ENCODE data around the gene CCDC187.

Gene CCDC187

DNA sequence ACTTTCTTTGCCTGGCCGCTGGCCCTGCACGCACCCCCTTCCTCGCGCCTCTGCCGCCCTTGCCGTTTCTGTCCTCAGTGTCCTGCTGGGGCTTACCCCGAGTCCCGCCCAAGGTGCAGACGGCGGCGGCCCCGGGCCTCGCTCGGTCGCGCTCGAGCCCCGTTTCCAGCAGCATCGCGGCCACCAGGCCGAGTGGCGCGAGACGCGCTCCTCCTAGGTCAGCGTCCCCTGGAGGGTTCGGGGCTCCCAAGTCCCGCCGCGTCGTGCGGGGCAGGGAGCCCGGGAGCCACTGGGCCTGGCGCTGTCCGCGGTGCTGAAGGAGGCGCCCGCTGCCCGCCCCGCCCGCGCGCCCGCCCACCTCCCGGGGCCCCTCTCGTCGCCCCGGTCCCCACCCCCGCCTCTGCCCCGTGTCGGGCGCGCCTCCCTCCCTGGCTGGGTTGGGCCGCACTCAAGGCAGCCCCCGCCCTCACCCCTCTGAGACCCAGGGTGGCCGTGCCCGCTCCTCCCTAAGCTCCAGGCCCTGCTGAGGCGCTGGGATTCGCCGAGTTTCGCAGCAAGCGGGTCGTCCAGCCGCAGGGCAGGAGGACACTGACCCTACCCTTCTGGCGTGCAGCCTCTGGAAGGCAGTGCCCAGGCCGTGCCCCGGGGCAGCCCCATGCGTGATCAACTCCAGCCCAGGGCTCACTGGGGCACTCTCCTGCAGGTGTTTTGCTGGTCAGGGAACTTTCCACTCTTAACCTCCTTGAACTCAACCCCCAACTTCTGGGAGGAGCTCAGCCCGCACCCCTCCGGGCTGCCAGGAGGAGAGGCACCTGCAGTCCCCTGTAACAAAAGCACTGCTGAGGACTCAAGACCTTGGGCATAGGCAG is 98.8 kb downstream of the CCDC187 start, which contains the start of gene LHX3:
Gene LHX3 (minus strand): TSS at position 291 of the 869 bp plus-strand sequence. CDS start 116 bp downstream, at position 175.
- DNase-seq (ENCODE audit: low spot score) = no peak

DNA sequence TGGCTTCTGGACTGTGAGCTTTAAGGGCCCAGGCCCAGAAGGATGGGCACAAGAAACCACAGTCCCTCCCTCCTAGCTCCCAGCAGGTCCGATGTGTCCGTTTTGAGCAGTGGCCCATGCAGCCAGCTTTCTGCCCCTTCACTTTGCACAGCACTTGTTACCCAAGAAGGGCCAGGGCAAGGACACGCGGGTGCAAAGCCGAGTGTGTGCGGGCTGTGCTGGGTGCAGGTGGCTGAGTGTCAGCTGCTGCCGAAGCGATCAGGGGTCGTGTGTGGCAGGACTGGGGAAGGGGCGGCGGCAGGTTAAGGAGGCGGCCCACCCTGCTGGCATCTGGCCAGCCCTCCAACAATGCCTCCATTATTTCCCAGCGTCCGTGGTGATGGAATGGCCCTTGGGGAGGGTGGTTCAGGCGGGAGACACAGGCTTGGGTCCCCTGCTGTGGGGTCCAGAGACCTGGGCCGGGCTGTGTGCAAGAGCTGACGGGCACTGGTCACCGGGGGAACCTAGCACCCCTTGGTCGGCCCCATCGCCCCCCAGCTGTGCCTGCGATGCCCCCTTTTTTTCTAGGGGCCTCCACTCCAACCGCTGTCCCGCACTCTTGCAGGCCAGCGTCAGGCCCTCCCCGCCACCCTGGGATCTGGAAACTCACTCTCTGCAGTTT is 99.6 kb downstream of the CCDC187 start:
- DNase-seq (ENCODE audit: low spot score) = no peak

DNA sequence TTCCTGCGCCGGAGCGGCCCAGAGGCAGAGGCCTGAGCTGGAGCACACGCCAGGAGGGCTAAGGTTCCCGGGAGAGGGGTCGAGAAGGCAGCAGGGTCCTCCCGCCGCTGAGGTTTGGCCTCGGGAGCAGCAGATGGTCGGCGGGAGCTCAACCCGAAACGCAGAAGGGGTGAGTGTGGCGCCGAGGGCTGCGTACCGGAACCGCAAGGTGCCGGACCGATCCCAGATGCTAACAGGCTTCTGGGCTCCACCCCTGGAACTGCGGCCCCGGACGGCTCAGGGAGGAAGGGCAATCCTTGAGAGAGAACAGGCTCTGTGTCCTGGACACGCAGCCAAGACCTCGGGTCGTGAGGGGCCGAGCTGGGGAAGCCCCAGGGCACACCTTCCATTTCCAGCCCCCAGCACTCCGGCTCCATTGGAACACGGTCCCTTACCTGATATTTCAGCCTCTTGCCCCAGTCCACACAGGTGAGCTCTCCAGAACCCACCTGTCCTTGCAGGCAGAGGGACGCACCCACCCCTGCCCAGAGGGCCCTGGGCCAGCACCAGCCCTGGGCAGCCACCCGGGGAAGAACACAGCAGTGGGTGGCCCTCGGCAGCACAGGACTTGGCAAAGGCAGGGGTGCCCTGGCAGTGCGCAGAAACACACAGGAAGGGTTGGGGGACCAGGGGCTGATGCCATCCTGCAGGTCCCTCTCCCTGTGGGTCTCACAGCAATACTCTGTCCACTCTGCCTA is 100.3 kb downstream of the CCDC187 start:
- no peak for DNase-seq (ENCODE audit: low spot score)

DNA sequence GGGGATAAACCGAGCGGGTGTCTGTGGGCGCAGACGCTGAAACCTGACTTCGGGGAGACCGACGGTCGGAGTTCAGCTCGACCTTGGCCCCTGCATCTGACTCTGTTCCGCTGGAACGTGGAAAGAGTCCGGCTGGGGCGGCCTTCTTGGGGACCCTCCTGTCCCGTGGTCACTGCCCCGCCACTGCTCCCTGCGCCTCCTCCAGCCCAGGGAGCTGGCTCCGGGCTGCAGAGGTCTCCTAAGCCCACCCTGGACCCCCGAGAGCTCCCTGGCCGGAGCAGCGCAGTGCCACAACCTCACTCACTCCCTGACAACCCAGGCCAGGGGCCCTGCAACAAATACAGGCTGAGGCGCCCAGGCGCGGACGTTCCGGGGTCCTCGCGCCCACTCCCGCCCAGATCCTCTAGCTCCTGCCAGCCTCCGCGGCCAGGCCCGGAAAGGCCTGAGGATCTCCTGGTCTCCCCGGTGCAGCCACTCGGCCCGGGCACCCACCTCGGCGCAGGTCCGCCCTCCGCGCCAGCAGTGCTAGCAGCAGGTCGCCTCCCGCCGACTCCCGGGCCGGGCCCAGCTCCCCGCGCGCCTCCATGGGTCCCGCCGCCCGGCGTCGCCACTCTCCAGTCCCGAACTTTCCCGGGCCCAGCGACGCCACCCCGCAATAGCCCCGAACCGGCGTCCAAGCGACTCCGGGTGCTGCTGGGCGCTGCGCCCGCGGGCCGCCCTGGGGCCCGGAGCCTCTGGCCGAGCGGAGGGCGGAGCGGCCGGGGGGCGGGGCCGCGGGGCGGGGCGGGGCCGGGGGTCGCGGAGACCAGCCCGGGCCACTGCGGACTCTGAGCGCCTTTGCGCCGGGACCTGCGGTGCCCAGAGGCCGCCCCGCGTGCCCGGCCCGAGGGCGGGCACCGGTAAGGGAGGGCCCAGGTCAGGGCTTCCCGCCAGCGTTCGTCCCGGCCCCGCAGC is 101.2 kb downstream of the CCDC187 start:
- DNase-seq (ENCODE audit: low spot score) = no peak

DNA sequence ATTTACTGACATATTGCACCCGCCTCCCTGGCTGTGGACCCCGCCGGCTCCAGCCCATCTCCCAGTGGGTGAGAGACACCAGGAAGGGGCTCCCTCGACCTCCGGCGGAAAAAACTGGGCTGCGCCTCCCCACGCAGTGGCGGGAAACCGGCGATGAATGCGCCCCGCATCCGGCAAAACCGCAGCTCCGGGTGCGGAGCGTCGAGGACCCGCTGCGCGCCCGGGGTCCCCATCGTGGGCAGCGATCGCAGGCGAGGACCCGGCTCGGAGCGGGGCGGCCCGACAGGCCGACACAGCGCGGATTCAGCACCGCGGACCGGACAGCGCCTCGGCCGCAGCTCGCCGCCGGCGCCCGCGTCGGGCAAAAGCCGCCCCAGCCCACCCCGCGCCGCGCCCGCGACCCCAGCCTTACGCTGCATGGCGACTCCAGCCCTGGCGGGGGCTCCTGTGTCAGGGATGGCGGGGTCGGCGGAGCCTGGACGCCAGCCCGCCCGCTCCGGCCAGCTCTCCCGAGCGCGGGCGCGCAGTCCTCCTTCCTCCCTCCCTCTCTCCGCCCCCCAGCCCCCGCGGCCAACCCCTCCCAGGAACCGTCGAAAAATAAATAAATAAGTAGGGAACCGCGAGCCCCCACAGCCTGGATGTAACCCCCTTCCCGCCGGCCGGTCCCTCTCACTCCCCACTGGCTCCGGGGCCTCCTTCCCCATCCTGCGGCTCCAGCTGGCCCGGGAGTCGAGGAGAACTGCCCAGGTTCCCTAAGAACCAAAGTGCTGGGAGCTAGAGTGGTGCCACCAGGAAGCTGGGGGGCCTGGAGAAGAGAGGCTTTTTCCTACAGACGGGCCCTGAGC is 102.1 kb downstream of the CCDC187 start:
- no peak for DNase-seq (ENCODE audit: low spot score)

DNA sequence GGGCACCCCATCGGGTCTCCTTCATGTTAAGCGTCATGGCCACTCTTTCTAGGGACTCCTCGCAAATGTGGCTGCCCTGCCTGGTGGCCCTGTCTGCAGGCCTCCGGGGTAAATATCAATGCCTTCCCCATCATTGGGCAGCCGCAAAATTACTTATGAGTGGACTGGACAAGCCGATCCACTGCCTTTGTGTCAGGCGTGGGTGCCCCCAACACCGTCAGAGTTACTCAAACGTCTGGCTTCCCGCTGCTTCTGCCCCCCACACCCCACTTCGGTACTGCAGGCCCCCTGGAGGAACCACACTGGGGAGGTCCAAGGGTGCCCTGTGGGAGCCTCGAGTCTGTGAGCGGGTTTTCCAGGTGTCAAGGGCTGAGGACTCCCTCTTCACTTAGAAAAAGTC is 102.7 kb downstream of the CCDC187 start:
- DNase-seq (ENCODE audit: low spot score) = no peak

DNA sequence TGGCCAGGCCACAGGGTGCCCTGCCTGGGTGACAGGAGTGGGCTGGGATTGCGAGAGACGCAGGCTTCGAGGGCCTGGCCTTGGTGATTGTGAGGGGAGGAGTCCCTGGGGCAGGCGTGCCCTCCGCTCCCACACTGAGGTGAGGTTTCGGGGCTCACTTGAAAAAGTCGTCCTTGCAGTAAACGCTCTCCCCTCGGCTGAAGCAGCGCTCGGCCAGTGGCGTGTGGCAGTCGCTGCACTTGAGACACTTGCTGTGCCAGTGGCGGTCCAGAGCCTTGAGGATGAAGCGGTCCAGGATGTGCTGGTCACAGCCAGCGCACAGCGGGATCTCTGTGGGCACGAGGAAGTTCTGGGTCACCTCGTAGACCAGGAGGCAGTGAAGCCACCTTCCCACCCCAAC is 103.5 kb downstream of the CCDC187 start:
- no peak for DNase-seq (ENCODE audit: low spot score)
